ENCODE results near the gene ACACA.
"Not testable (repeated sequence)": the region's sequence is repeated elsewhere in the genome, so short reads cannot be mapped to it uniquely, and the experiment has no call there.

ACACA gene

DNA sequence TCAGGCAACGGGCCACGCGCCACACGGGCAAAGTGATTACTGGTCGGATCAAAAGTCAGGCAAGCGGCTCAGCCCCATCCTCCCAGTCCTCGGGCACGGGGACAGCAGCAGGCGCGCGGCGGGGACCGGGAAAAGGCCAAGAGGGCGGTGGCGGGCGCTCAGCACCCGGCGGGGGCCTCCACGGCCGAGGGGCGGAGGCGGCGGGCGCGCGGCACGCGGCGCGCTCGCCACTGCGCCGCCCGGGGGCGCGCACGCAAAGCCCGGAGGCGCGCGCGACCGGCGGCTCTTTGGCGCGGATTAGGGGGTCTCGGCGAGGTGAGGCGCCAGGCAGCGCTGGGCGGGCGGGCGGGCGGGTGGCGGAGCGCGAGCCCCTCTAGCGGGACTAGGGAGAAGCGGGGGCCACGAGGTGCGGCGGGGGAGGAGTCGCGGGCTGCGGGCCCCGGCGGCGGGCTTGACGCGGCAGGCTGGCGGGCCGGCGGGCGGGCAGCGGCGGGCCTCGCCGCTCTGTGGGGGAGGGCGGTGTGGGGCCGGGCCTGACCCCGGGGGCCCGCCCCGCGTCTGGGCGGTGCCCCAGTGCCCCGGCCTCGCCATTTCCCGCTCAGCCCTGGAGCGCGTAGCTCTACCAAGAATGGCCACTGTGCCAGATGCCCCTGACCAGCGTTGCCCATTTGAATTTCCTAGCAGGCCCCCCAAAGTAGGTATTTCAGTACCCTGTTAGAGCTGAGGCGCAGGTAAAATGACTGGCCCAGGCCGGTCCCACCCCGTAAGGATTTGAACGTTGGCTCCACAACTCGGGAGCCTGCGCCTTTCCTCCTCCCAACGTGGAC is at the start of gene ACACA, which contains the start of gene TADA2A:
ACACA (minus strand) TSS at position 202 of the 827 bp plus-strand sequence. CDS start 537 bp downstream, outside the sequence.
TADA2A (plus strand) TSS at position 252 of the 827 bp plus-strand sequence. CDS start 4,480 bp downstream, outside the sequence.
- DNase-seq (ENCODE audit: low read depth, low spot score), result no peak

DNA sequence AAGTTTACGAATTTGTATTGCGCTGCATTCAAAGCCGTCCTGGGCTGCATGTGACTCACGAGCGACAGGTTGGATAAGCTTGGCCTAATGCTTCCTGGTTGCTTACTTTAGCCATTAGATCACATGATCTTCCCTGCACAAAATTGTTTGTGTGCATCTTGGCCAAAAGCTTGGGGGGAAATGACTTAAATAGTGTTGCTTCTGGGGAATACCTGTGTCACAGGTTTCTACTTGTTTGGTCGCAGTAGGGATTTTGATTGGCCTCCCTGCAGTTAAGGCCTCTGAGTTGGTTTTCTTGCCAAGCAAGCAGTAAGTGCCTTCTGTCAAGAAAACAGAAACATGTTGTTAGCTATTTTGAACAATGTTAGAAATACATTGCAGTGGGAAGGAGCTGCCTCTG is 43.5 kb upstream of the ACACA start:
- no peak for DNase-seq (ENCODE audit: low read depth, low spot score)

DNA sequence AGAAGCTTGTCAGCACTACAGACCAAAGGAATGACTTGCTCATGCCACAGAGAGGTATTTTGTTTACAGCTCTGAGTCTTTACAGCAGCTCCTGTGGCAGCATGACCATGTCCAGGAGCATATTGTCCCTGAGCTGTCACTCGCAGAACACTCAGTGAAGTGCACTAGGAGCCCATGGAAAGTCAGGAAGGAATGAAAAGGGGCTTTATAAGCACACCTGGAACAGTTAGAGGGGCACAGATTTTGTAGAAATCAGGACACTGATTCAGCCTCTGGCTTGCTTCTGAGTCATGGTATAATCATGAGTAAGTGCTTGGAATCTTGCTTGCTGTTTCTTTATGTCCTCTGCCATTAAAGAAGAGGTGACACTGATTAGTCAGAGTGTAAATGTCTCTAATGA is 41.0 kb upstream of the ACACA start:
- no peak for DNase-seq (ENCODE audit: low read depth, low spot score)

DNA sequence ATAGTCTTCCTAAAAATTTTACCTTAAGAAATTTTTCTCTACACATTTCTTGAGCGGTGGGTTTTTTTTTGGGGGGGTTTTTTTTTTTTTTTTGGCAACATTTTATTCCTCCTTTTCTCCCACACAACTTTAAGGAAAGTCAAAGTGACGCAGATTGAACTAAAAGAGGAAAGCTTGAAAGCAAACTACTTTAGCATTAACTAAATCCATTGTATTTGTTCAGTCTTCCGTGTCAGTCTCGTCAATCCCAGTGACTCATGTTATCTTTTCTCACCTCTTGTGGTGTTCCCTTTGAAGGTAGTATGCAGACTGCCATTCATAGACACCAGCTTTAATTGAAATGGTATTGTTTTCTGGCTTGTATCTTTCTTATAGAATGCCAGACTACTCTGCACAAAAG is 39.4 kb upstream of the ACACA start:
- no peak for DNase-seq (ENCODE audit: low read depth, low spot score)

DNA sequence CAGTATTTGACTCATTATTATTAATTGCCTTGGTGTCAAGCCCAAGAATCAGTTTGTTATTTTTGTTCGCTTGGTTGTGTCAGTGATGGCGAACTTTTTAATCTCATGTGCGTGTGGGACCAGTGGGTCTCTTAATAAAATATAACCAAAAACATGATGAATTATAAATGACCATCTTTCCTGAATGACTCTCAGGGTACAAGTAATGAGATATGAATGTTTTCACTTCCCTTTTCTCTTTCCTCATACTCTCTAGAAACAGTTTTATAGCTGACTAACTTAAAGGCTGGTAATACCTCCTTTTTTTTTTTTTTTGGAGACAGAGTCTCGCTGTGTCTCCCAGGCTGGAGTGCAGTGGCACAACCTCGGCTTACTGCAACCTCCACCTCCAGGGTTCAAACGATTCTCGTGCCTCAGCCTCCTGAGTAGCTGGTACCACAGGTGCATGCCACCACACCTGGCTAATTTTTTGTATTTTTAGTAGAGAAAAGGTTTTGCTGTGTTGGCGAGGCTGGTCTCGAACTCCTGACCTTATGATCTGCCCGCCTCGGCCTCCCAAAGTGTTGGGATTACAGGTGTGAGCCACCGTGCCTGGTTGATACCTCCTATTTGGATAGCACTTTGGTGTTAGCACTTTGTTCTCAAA is 34.9 kb upstream of the ACACA start:
- DNase-seq (ENCODE audit: low read depth, low spot score), result not testable (repeated sequence)

DNA sequence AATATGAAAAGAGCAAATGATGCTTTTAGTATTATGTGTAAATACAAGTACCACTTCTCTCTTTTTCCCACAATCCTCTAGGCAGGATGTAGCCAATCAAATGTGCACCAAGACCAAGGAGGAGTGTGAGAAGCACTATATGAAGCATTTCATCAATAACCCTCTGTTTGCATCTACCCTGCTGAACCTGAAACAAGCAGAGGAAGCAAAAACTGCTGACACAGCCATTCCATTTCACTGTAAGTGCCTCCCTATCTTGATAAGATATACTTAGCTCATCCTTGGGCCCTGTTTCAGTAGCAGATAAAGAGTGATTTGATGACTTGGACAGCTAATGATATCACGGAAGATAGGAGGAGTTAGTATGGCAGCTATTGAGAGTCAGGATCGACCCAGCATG is 33.8 kb upstream of the ACACA start:
- no peak for DNase-seq (ENCODE audit: low read depth, low spot score)

DNA sequence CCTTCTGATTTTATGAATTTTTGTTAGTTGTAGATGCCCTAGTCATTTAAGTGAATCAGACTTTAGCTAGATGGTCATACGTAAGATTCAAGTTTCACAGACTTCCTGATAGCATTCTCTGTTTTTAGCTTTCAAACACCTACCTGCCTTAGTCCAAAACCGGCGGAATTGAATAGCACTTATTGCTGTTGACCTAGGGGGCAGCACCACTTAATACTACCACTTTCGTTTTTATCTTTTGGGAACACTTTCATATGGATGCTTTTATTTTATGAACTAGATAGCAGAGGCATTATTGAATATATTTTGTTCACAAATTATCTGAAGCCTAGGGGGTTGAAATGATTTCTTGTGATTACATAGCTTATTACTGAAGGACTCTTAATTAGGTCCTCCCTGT is 31.5 kb upstream of the ACACA start:
- no peak for DNase-seq (ENCODE audit: low read depth, low spot score)

DNA sequence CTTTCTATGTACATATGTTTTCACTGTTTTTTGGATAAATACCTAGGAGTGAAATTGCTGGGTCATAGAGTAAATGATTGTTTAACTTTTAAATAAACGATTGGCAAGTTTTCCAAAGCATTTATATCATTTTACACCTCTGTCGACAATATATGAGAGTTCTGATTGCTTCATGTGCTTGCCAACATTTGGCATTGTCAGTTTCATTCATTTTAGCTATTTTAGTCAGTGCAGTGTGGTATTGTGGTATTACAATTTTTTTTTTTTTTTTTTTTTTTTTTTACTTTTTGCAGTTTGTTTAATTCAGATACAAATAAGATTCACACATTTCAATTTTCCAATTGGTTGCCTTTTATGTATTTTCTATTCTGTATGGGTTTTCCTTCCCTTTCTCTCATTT is 26.0 kb upstream of the ACACA start:
- no peak for DNase-seq (ENCODE audit: low read depth, low spot score)

DNA sequence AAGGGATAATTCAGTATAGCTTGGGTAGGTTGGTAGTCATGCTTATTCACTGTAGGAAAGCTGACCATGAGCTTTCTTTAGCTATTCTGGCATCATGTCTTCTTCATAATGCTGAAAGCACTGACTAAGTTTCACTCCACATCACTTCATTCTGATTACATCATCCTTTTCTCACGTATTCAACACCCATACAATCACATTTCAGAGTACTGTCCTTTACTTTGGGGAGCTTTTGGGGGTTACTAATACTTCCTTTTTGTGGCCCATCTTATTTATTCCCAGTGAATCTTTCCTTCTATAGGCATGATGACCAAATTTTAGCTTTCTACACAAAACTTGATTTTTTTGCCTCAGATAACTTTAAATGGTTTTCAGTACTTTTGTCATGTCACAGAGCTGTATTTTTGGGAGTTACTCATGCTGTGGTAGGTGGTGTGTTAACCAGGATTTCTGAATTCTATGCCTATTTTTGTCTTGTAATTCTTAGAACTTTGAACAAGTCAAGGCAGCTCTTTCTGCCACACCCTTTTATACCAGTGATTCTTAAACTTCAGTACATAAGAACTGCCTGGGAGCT is 23.5 kb upstream of the ACACA start:
- DNase-seq (ENCODE audit: low read depth, low spot score), result no peak

DNA sequence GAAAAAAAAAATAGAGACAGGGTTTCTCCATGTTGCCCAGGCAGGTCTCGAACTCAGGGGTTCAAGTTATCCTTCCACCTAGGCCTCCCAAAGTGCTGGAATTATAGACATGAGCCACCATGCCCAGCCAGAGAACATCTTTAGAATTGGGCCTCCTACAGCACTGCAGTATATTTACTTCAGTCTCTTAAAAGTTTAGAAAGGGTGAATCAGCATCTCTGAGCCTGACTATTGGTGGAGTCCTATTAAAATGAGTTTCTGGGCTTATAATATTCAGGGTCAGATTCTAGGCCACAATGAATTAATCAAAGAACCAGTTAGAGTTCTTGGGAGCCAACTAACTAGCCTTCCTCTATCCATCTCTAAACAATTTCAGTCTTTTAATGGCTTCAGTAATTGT is 22.8 kb upstream of the ACACA start:
- DNase-seq (ENCODE audit: low read depth, low spot score), result no peak

DNA sequence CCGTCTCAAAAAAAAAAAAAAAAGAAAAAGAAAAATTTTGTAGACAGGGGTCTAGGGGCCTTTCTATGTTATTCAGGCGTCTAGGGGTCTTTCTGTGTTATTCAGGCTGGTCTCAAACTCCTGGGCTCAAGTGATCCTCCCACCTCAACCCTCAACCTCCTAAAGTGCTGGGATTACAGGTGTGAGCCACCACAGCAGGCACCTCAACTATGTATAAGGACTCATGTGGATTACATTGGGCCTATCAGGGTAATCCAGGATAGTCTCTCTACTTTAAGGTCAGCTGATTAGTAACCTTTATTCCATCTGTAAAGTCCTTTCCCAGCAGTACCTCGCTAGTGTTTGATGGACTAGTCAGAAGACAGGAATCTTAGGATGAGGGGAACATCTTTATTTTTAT is 22.4 kb upstream of the ACACA start:
- no peak for DNase-seq (ENCODE audit: low read depth, low spot score)

DNA sequence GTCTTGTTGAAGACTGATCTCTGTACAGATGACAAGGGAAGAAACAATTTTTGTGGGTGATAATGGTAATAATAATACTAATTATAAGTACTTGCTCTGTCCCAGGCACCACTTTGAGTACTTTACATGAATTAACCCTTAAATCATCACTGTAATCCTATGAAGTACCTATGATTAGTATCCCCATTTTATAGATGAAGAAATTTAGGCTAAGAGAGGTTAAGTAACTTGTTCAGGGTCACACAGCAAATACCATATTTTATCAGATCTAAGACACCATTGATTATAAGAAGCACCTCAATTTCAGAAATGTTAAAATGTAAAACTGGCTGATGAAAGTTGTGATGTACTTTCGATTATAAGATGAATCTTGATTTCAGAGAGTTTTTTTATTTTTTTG is 18.6 kb upstream of the ACACA start:
- DNase-seq (ENCODE audit: low read depth, low spot score), result no peak

DNA sequence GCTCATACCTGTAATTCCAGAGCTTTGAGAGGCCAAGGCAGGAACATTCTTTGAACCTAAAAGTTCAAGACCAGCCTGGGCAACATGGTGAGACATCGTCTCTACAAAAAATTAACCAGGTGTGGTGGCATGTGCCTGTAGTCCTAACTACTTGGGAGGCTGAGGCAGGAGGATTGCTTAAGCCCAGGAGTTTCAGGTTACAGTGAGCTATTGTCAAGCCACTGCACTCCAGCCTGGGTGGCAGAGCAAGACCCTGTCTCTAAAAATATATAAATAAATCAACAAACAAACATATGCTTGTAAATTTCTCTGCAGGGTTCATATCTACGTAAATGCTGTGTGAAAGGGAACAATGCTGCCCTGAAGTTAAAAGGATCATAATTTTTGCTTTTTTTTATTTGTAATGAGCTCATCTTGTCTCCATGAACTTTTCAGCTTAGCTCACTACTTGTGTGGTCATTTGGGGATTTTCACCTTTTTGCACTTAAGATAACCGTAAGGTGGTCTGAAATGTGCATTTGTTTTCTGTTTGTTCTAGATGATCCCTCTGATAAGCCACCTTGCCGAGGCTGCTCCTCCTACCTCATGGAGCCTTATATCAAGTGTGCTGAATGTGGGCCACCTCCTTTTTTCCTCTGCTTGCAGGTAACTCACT is 16.5 kb upstream of the ACACA start:
- DNase-seq (ENCODE audit: low read depth, low spot score), result no peak

DNA sequence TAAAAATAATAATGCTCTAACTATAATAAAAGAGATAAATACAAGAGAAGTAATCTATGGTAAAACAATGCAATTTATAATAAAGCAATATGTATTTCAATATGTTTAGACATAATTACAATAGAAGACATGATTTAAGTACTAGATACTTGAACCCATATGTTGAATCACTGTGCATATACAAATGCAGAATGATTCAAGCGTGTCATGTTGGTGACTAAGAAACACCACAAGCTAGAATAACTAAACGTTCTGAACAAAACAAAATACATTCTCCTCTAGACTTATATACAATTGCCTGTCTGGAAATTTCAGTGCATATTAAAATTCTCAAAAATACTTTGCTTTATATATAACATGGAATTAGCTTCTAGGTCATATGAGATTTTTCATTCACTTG is 11.2 kb upstream of the ACACA start:
- no peak for DNase-seq (ENCODE audit: low read depth, low spot score)

DNA sequence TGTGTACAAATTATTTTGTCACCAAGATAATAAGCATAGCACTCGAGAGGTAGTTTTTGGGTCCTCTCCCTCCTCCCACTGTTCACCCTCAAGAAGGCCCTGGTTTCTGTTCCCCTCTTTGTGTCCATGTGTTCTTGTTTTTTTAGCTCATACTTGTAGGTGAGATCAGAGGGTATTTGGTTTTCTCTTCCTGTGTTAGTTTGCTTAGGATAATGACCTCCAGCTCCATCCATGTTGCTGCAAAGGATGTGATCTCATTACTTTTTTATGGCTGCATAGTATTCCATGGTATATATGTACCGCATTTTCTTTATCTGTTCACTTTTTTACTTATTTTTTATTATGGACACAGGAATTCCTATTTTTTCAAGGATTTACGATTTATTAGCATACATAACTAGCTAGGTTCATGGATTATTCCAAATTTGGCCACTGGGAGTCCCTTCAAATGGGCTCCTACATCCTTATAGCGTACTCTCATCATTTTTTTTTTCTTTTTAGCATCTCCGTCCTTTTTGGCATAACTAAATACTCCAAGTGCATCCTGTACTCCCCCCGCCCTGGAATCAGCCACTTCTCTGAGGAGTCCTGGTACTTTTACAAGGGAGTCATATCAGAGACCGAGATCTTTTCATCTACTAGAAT is 7.4 kb upstream of the ACACA start:
- DNase-seq (ENCODE audit: low read depth, low spot score), result no peak

DNA sequence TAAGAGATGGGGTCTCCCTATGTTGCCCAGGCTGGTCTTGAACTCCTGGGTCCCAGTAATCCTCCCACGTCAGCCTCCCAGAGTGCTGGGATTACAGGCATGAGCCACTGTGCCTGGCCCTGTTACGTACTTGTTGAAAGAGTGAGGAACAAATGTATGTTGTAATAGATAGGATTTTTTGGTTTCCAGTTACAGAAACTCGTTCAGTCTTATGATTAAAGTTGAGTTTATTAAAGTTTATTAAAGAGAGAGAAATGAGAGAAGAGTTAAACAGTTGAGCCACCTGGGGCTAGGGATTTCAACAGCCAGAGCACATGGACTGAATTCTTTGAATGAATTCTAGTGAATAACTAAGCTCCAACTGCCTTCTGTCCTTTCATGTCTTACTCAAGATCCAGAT is 3.7 kb upstream of the ACACA start:
- no peak for DNase-seq (ENCODE audit: low read depth, low spot score)

DNA sequence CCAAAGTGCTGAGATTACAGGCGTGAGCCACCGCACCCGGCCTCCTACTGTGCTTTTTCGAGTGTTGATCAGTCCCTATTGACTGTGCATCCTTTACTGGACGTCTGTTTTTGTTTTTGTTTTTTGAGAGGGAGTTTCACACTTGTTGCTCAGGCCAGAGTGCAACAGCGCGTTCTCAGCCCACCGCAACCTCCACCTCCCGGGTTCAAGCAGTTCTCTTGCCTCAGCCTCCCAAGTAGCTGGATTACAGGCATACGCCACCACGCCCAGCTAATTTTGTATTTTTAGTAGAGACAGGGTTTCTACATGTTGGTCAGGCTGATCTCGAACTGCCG is 1.5 kb upstream of the ACACA start:
- not testable (repeated sequence) for DNase-seq (ENCODE audit: low read depth, low spot score)

DNA sequence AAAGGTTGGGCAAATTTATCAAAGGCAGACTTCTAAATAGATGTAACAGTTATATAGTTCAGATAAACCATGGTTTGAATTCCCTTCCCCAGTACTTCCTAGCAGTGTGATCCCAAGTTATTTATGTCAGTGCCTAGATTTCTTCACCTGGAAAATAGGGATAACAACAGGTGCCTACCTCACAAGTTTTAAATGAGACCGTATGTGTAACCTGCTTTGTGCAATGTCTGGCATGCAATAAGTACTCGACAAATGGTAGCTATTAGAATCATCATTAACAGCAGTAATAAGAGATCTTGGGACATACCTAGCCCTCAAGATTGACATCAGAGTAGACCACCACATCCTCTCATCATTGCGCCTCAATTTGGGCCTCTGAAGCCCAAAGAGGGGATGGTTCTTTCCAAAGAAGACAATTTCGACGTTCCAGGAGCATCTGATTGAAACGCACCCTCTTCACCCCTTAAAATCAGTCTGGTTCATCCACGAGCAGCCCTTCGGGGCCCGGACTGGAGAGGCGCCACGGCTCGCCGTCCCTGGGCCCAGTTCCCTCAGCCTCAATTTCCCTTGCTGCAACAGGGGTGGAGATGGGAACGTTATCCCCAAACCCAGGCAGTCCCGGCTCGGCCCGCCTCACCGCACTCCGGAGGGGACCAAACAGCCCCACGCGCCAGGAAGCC is 541 bp downstream of the ACACA start:
- no peak for DNase-seq (ENCODE audit: low read depth, low spot score)

DNA sequence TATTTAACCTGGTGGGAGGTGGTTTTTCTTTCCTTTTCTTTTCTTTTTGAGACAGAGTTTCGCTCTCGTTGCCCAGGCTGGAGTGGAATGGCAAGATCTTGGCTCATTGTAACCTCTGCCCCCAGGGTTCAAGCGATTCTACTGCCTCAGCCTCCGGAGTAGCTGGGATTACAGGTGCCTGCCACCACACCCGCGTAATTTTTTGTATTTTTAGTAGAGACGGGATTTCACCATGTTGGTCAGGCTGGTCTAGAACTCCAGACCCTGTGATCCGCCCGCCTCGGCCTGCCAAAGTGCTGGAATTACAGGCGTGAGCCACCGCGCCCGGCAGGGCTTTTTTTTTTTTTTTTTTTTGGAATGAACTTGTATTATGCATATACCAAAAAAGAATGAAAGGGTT is 1.1 kb downstream of the ACACA start:
- DNase-seq (ENCODE audit: low read depth, low spot score), result not testable (repeated sequence)

DNA sequence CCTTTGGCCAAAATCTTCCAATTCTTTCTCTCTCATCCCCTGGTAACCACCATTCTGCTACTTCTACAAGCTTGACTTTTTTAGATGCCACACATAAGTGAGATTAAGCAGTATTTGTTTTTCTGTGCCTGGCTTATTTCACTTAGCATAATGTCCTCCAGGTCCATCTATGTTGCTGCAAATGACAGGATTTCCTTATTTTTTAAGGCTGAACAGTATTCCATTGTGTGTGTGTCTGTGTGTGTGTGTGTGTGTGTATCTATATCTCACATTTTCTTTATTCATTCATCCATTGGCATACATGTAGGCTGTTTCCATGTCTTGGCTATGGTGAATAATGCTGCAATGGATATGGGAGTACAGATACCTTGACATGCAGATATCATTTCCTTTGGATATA is 6.1 kb downstream of the ACACA start:
- DNase-seq (ENCODE audit: low read depth, low spot score), result no peak

DNA sequence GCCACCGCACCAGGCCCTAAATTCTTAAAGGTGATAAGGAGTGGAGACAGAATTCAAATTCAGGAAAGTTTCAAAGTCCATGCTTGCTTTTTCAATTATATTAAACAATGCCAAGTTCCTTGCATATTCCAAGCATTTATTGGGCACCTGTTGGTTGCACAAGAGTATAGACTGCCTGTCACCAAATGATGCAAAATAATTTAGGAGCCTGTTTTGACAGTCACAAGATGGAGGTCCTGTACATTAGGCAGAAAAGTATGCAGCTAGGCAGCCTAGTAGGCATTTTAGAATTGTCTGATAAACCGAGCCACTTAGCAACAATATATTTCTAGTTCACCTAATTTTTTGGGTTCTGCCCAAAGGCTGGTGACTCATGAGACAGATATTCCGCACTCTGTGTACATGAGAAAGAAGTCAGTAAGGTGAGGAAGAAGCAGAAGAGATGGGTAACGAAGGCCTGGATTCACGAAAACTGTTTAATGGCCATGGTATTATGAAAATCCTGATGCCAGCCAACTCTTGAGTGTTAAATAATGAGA is 7.3 kb downstream of the ACACA start:
- DNase-seq (ENCODE audit: low read depth, low spot score), result no peak
